NCI-H226 (cell line): ENCODE results near the gene PCDHGA1.
"Not testable (repeated sequence)": the region's sequence is repeated elsewhere in the genome, so short reads cannot be mapped to it uniquely, and the experiment has no call there.

Experiments used
- DNase-seq: peaks from one replicate; pipeline ENCODE4 v3.0.0-alpha.2; 2015

Gene PCDHGA1

DNA sequence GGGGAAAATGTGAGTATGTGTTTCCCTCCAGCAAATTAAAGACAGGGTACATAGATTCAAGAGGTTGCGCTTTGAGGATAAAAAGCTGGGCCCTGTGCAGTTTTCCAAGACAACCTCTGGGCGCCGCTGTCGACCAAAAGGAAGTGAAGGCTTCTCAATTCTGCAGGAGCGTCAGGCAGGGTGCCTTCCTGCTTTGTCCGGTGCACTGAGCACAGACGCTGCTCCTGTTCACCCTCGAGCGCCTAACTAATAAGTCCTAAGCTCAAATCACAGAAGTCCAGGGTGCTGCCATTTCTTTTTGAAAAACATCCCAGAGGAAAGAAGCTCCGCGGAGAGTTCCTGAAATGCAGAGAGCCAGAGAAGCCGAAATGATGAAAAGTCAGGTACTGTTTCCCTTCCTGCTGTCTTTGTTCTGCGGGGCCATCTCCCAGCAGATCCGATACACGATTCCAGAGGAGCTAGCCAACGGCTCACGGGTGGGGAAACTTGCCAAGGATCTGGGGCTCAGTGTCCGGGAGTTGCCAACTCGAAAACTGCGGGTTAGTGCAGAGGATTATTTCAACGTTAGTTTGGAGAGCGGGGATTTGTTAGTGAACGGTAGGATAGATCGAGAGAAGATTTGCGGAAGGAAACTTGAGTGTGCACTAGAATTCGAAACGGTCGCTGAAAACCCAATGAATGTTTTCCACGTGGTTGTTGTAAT is 19.8 kb downstream of the PCDHGA1 start, which contains the start of gene PCDHGB1:
PCDHGB1 (plus strand) TSS at position 183 of the 703 bp plus-strand sequence; CDS start at position 345, 162 bp downstream.
- DNase-seq: peak; percentile 38

- DNase-seq: no peak
These were observed 21.3 kb downstream of the PCDHGA1 start for GRCh38 chr5:141351591-141351990.

DNA sequence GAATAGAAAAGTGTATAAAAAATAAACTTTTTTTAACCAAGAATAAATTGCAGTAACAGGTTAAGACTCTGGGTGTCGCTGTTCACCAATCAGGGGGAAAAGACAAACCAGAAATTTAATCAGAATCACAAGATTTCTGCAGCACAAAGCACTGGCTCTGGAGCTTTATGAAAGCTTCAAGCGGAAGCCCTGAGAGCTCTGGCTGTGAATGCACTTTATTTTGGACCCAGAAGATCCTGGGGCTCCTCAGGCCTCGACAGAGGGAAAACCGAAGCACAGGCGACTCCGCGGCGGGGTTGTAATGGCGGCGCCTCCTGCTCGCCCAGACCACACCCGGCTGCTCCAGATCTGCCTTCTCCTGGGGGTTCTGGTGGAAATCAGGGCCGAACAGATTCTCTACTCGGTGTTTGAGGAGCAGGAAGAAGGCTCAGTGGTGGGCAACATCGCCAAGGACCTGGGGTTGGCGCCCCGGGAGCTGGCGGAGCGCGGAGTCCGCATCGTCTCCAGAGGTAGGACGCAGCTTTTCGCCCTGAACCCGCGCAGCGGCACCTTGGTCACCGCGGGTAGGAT is 24.7 kb downstream of the PCDHGA1 start, which contains the start of gene PCDHGA4:
PCDHGA4 (plus strand) TSS at position 122 of the 570 bp plus-strand sequence; CDS start at position 209, 87 bp downstream.
- no peak for DNase-seq

- no peak for DNase-seq
These were observed 25.3 kb downstream of the PCDHGA1 start for GRCh38 chr5:141355641-141356040.

DNA sequence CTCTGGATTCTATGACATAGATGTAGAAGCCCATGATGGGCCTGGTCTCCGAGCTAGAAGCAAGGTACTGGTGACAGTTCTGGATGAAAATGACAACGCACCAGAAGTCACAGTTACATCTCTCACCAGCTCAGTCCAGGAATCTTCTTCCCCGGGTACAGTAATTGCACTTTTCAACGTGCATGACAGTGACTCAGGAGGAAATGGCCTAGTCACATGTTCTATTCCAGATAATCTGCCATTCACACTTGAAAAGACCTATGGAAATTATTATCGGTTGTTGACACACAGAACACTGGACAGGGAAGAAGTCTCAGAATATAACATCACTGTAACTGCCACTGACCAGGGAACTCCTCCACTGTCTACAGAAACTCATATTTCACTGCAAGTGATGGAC is 25.8 kb downstream of the PCDHGA1 start:
- no peak for DNase-seq

DNA sequence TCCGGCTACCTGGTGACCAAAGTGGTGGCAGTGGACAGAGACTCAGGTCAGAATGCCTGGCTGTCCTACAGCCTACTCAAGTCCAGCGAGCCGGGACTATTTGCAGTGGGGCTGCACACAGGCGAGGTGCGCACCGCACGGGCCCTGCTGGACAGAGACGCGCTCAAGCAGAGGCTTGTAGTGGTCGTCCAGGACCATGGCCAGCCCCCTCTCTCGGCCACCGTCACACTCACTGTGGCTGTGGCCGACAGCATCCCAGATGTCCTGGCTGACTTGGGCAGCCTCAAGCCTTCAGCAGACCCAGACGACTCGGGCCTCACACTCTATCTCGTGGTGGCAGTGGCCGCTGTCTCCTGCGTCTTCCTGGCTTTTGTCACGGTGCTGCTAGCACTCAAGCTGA is 26.6 kb downstream of the PCDHGA1 start:
- DNase-seq: no peak

DNA sequence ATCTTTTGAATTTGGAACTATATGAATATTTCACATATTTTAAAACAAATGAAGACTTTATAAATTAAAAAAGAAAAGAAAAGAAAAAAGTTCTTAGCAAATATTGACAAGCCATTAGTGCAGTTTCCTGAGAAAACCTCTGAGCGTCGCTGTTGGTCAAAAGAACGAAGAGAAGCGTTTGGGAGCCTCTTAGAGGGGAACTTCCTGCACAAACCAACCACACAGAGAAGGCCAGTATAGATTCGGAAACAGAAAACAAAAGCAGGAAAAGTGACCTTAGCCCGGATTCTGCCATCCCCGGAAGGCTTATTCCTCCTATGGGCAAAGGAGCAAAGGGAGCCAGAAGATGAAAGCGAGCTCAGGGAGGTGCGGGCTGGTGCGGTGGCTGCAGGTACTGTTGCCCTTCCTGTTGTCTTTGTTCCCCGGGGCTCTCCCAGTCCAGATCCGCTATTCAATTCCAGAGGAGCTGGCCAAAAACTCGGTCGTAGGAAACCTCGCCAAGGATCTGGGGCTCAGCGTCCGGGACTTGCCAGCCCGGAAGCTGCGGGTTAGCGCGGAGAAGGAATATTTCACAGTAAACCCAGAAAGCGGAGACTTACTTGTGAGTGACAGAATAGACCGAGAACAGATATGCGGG is 29.6 kb downstream of the PCDHGA1 start, which contains the start of gene PCDHGB2:
PCDHGB2 (plus strand) TSS at position 205 of the 637 bp plus-strand sequence; CDS start at position 347, 142 bp downstream.
- peak; percentile 14 for DNase-seq

DNA sequence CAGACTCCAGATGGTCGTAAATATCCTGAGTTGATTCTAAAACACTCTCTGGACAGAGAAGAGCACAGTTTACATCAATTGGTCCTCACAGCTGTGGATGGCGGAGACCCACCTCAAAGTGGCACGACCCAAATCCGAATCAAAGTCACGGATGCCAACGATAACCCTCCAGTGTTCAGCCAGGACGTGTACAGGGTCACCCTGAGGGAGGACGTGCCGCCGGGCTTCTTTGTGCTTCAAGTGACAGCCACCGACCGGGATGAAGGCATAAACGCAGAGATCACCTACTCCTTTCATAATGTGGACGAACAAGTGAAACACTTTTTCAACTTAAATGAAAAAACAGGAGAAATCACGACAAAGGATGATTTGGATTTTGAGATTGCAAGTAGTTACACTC is 30.4 kb downstream of the PCDHGA1 start:
- DNase-seq: no peak

DNA sequence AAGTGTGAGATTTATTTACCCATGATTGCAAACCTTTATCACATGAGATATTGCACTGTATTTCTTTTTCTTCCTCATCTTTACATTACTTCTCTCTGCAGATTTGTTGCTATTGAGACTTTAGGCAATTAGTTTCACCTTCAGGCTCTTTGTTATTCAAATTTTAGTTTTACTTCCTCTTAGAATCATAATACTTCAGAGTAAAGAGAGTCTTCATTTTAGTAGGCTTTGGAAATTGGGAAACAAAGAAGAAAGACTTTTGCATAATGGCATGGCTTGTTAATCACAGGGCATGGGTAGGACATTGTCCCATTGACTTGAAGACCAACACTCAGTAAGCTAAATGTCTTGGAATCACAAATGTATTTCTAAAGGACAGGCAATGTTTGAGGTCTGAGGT is 32.4 kb downstream of the PCDHGA1 start:
- no peak for DNase-seq

- DNase-seq: no peak
These were observed 33.8 kb downstream of the PCDHGA1 start, which contains the start of gene PCDHGA5 for GRCh38 chr5:141363952-141364660. Gene PCDHGA5 (plus strand): TSS chr5:141364162. CDS start chr5:141364331, 169 bp downstream.

GRCh38 chr5:141366016-141366896 is 35.9 kb downstream of the PCDHGA1 start:
- DNase-seq: no peak

DNA sequence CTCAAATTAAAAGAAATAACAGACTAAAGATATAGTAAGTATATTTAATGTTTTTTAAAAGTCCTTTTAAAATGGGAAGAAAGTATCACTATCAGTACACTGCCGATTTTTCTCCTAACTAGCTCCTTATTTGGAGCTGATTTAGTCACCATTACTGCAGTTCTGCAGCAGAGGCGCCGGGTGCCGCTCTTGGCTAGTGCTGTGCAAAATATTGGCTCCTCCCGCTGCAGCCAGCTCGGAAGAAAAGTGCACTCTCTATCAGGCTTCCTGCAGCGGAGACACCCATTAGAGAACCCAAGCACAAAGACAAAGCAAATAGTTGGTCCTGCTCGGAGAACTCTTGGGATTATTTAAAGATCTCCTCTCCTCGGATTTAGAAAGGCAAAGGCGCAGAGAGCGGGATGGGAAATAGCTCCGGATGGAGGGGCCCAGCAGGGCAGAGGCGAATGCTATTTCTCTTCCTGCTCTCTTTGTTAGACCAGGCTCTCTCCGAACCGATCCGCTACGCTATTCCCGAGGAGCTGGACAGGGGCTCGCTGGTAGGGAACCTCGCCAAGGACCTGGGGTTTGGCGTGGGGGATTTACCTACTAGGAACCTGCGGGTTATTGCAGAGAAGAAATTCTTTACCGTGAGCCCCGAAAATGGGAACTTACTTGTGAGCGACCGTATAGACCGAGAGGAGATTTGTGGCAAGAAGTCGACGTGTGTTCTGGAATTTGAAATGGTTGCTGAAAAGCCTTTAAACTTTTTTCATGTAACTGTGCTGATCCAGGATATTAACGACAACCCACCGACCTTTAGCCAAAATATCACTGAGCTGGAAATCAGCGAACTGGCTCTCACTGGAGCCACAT is 39.9 kb downstream of the PCDHGA1 start, which contains the start of gene PCDHGB3:
PCDHGB3 (plus strand) TSS at position 249 of the 855 bp plus-strand sequence; CDS start at position 402, 153 bp downstream.
- peak; percentile 56 for DNase-seq

GRCh38 chr5:141371572-141372475 is 41.5 kb downstream of the PCDHGA1 start:
- DNase-seq: no peak

GRCh38 chr5:141373673-141374317 is 43.5 kb downstream of the PCDHGA1 start, which contains the start of gene PCDHGA6:
Gene PCDHGA6 (plus strand): TSS chr5:141373891. CDS start chr5:141374084, 193 bp downstream.
- no peak for DNase-seq

GRCh38 chr5:141374627-141375026 is 44.3 kb downstream of the PCDHGA1 start:
- no peak for DNase-seq

DNA sequence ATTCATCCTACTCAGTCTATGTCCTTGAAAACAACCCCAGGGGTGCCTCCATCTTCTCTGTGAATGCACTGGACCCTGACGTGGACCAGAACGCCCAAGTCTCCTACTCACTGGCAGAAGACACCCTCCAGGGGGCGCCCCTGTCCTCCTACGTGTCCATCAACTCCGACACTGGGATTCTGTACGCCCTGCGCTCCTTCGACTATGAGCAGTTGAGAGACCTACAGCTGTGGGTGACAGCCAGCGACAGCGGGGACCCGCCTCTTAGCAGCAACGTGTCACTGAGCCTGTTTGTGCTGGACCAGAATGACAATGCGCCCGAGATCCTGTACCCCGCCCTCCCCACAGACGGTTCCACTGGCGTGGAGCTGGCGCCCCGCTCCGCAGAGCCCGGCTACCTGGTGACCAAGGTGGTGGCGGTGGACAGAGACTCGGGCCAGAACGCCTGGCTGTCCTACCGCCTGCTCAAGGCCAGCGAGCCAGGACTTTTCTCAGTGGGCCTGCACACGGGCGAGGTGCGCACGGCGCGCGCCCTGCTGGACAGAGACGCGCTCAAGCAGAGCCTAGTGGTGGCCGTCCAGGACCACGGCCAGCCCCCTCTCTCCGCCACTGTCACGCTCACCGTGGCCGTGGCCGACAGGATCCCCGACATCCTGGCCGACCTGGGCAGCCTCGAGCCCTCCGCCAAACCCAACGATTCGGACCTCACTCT is 45.3 kb downstream of the PCDHGA1 start:
- DNase-seq: not testable (repeated sequence)

DNA sequence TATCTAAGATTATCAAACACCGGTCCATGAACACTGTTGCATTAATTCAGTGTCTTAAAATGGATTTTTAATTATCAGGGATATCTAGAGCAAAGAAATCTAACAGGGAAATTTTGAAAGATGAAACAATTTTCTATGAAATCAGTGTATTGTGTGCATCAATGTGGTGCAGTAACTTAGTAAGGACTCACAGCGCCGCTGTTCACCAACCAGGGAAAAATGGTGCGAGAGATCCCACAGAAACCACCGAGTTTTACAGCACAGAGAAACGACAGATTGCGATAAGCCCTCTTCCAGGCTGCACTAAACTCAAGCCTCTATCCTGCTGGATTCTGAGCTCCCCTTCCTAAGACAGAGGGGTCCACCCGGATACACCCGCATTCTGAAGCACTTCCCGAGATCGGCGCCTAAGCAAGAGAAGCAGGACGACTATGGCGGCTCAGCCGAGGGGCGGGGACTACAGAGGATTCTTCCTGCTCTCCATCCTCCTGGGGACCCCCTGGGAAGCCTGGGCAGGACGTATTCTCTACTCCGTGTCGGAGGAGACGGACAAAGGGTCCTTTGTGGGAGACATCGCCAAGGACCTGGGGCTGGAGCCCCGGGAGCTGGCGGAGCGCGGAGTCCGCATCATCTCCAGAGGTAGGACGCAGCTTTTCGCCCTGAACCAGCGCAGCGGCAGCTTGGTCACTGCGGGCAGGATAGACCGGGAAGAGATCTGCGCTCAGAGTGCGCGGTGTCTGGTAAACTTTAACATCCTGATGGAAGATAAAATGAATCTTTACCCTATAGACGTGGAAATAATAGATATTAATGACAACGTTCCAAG is 52.4 kb downstream of the PCDHGA1 start, which contains the start of gene PCDHGA7:
PCDHGA7 (plus strand) TSS at position 274 of the 826 bp plus-strand sequence; CDS start at position 432, 158 bp downstream.
- DNase-seq: no peak
